ENCODE data around the gene TMEM141.
"Not testable (repeated sequence)": the region's sequence is repeated elsewhere in the genome, so short reads cannot be mapped to it uniquely, and the experiment has no call there.

The TMEM141 gene

DNA sequence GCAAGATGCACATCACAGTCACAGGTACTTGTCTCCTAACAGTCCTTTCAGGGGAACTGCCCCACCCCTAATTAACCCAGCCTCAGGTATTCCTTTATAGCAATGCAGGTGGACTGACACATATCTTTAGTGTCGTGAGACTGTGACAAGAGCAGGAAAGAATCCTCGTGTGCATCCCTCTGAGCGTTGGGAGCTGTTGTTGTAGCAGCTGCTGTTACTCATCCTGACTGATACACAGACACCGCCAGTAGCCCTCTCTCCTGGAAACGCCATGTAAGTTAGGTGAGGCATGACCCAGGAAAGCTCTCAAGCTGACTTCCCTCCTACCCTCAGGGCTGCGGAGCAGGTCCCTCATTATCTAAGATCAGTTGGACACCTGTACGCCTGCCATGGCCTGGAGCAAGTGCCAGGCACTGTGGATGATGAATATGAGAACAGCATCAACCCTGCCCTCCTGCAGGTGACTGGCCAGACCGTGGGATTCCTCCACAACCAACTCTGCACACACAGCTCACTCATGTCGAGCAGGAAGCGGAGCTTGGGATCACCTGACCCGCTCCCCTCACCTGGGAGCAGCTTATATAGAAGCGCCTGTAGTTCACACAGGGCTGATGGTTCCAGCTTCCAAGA, 16.6 kb upstream of the TMEM141 start:
- DNase-seq = no peak

DNA sequence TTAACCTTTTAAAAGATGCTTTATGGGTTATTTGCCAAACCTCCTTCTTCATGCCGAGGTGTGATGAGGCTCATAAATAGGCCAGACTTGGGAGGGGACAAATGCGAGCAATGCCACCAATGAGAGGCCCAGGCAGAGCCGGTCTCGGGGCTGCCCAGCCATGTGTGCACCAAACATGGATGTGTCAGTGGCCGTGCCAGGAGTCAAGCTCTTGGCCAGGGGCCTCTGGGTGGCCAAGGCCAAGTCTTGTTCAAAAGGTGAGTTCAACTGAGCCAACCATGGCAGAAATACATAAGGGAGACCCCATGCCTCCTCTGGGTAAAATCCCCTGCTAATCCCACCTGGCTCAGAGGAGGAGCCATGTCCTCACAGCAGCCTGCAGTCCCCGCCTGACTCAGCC, 16.0 kb upstream of the TMEM141 start:
- DNase-seq = no peak

DNA sequence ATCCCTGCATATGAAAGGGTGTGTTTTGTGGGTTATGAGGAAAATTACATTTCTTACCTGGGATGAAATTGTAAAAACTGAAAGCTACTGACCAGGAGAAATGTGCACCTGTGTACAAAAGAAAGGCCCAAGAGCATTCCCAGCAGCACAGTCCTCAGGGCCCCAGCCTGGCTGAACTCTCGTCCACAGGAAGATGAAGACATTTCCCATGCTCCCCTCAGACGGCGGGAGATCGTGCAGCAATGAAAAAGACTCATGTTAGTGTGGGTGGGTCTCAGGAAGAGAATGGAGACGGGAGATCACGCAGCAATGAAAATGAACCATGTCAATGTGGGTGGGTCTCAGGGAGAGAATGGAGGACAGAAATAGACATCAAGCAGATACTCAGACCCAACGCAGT, 14.2 kb upstream of the TMEM141 start:
- DNase-seq = no peak

DNA sequence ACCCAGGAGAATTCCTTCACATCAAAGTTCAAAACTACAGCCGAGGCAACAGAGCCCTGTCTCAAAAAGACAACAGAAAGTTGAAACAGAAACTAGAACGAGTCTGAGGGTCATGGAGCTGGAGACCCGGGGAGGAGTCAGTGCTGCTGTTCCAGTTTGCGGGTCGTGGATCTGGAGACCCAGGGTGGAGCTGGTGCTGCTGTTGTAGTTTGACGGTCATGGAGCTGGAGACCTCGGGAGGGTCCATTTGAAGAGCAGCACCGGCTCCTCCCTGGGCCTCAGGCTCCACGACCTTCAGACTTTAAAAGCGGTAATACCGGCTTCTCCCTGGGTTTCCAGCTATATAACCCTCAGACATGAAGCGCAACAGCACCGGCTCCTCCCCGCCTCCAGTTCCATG, 13.8 kb upstream of the TMEM141 start:
- no peak for DNase-seq

DNA sequence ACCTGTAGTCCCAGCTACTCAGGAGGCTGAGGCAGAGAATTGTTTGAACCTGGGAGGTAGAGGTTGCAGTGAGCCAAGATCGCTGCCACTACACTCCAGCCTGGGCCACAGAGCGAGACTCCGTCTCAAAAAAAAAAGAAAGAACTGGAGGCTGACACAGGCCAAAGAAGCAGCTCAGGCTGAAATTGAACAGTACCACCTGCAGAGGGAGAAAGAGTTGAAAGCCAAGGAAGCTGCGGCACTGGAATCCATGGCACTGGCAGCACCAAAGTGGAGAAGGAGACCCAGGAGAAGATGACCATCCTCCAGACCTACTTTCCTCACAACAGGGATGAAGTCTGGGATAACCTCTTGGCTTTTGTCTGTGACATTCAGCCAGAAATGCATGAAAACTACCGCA, 11.3 kb upstream of the TMEM141 start:
- DNase-seq = no peak

DNA sequence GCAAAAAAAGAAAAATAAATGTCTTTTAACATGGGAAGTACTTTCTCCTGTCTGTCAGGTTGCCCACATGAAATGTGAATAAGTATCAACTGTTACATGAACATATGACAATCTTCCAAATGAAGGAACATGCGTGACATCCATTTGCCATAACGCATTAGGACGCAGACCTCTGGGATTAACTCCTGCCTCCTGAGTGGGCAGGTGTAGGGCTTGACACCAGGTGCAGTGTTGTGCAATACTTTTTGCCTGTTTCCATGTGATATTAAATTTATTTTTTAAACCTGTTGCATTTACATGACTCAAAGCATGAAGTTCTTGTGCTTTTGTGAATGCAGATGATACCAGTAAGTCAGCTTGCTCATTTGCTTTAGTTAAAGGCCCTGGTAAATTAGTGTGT, 8.7 kb upstream of the TMEM141 start:
- no peak for DNase-seq

DNA sequence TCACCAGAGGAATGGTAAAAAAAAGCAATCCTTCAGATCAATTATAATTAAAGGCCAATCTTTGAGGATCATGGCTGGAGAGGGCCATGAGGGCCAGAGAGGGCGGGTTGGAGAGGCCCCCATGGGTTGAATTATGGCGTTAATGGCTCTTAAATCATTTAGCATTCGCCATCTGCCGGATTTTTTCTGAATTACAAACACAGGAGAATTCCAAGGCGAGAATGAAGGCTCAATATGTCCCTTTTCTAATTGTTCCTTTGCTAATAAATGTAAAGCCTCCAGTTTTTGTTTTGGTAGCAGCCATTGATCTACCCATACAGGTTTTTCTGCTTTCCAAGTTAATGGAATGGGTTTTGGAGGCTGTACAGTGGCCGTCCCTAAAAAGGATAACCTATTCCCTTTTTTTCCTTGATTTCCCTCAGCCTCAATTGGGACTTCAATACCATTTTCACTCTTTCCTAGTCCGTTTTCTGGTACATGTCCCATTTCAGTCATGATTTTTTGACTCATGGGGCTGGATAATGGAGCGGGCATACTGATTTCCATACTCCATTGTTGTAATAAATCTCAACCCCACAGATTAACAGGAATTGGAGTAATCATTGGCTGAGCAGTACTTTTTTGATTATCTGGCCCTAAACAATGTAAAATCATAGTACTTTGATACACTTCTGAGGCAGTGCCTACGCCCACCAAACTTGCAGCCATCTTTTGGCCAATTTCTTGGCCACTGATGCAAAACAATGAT, 6.7 kb upstream of the TMEM141 start:
- DNase-seq = peak in 1 of 2 experiments; percentile 40

DNA sequence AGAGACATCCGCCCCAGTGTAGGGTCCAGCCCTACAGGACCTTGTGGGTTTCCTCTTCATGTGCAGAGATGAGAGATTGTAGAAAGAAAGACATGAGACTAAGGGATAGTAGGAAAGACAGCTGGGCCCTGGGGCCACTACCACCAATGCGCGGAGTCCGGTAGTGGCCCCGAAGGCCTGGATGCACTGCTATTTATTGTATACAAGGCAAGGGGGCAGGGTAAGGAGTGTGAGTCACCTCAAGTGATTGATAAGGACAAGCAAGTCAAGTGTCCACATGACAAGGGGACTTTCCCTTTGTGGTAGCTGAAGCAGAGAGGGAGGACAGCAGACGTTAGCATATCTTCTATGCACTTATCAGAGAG, 6.2 kb upstream of the TMEM141 start:
- no peak for DNase-seq

DNA sequence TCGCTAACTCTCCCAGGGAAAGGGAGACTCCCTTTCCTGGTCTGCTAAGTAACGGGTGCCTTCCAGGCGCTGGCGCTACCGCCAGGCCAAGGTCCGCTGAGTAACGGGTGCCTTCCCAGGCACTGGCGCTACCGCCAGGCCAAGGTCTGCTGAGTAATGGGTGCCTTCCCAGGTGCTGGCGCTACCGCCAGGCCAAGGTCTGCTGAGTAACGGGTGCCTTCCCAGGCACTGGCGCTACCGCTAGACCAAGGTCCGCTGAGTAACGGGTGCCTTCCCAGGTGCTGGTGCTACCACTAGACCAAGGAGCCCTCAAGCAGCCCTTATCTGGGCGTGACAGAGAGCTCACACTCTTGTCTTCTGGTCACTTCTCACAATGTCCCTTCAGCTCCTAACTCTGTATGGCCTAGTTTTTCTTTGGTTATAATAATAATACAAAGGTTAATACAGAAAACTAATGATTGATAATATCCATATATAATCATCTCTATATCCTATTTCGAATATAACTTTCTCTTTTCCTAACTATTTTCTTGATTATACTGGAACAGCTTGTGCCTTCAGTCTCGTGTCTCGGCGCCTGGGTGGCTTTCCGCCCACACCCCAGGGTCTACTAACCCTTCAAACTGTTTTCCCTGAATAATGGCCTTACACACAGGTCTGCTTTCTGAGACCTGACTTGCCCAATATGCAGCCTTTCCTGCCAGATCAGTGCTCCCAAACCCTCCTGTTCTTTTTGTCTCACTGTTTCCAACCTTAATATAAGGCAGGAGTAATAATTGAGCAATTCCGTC, 5.4 kb upstream of the TMEM141 start:
- DNase-seq = not testable (repeated sequence)

DNA sequence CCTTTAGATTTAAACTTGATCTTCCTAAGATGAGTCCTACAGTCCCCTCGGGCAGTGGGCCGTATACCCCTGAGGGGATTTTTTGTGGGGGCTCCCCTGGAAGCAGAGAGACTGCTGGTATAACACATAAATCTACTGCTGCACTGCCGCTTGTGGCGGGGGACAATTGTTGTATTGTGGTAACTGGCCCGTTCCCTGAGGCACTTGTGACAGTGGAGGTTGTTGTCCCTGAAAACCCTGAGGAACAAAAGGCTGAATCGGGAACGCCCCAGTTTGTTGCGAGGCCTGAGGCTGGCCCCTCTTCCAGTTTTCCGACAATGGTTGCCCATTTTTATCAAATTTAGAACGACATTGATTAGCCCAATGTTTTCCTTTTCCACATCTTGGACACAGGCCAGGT, 4.7 kb upstream of the TMEM141 start:
- DNase-seq = no peak

DNA sequence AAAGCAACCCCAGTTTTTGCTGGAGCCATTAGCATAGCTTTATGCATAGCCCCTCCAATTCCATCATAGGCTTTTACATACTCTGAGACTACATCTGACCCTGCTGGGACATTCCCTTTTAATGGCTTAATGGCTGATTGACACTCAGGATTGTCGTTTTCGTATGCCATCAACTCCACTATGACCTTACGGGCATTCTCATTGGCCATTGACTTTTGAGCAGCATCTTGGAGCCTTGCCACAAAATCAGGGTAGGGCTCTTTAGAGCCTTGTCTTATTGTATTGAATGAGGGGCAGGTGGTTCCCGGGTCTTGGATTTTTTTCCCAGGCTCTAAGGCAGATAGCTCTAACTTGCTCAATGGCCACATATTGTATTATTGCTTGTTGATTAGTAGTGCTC, 4.2 kb upstream of the TMEM141 start:
- not testable (repeated sequence) for DNase-seq

DNA sequence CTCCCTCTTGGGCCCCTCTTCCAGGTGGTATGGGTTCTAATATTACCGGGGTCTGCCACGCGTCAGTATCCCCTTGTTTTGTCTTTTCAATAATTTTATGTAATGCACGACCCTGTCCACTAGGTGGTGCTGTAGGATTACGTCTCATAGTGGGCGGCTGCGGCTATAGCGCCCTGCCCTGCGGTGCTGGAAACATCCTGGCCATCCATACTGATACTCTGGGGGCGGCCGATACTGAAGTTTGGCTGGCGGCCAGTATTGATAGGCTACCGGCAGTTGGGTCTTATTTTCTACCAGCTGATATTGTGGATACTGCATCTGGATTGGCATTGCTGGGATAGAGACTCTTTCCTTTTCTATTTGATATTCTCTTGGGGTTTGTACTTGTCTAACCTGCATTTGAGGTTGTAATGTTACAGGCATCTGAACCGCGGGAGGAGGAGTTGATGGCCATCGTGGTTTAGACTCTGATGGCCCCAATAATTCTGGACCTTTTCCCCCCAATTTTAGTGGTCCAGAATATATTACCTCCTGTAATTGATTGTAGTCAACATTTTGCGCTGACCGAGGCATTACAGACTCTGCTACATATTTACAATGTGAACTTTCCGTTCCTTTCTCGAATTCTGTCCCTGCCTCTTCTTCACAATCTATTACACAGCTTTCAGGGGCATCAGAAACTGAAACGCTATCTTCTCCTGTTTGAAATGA, 3.3 kb upstream of the TMEM141 start:
- peak; percentile 29 to 77 for DNase-seq

DNA sequence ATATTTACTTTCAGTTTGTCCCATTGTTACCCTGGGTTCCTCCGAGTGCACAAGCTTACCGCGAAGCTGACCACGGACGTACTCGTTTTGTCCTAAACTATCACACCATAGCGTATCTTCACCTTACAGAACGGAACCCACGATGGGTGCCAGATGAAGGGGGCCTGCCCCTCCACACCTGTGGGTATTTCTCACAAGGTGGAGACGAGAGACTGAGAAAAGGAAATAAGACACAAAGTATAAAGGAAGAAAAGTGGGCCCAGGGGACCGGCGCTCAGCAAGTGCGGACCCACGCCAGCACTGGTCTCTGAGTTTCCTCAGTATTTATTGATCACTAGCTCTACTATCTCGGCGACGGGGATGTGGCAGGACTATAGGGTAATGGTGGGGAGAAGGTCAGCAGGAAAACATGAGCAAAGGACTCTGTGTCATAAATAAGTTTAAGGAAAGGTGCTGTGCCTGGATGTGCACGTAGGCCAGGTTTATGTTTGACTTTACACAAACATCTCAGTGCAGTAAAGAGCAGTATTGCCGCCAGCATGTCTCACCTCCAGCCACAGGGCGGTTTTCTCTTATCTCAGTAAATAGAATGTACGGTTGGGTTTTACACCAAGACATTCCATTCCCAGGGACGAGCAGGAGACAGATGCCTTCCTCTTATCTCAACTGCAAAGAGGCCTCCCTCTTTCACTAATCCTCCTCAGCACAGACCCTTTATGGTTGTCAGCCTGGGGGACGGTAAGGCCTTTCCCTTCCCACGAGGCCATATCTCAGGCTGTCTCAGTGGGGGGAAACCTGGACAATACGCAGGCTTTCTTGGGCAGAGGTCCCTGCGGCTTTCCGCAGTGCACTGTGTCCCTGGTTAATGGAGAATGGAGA, 2.3 kb upstream of the TMEM141 start:
- DNase-seq = not testable (repeated sequence)

DNA sequence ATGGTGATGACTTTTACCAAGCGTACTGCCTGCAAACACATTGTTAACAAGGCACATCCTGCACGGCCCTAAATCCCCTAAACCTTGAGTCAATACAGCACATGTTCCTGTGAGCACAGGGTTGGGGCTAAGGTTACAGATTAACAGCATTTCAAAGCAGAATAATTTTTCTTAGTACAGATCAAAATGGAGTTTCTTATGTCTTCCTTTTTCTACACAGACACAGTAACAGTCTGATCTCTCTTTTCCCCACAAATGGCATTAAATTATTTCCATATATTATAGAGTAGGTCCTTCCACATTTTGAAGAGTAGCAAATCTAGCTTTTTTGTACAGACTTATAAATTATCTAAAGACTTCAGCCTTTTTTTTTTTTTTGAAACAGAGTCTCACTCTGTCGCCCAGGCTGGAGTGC, 1.6 kb upstream of the TMEM141 start:
- no peak for DNase-seq

DNA sequence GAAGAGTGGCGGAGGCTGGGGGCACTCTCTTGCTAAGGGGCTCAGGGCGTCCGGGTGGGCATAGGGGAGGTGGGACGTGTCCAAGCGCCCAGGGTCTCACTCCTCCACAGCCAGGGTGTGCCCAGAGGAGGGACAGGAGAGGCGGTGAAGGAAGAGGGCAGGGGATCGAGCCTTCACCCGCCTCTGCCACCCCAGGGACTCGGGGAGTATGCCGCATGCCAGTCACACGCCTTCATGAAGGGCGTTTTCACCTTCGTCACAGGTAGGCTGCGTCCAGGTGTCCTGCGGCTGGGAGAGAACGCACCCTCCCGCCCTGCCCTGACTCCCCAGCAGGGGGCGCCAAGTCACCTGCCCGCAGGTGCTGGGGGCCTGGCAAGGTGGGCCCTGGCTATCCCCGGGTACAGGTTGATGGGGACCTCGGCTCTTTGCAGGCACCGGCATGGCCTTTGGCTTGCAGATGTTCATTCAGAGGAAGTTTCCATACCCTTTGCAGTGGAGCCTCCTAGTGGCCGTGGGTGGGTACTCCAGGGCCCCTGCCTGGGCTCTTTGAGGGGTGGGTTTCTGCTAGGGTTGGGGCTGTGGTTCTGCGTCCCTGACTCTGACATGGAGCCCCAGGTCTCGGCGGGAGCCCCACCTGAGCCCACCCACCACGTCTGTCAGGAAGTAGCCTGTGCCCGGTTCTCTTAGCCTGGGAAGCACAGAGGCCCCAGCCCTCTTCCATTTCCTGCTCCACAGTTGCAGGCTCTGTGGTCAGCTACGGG, 552 bp downstream of the TMEM141 start:
- DNase-seq = peak; percentile 57 to 62

DNA sequence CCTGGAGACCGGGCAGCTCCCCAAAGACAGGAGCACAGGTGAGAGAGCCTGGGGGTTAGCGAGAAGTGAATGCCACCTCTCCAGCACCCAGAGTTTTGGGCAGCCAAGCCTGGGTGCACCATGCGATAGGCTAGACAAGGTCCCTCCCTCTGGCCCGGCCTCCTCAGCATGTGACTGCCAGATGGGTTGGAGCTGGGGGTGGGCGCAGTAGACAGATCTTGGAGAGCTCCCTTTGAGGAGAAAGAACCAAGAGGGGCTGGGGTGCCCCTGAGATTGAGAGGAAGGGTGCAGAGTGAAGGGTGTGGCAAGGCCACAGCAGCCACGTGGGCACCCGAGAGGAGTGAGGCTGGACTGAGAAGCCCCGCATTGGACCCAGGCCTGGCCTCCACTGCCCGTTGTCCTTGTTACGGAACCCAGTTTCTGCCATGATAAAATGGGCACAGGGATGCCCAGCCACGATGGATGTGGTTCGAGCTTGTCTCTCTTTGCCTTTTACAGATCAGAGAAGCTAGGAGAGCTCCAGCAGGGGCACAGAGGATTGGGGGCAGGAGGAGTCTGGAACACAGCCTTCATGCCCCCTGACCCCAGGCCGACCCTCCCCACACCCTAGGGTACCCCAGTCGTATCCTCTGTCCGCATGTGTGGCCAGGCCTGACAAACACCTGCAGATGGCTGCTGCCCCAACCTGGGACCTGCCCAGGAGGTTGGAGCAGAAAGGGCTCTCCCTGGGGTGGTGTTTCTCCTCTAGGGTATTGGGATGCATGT, 1.4 kb downstream of the TMEM141 start:
- DNase-seq = no peak

DNA sequence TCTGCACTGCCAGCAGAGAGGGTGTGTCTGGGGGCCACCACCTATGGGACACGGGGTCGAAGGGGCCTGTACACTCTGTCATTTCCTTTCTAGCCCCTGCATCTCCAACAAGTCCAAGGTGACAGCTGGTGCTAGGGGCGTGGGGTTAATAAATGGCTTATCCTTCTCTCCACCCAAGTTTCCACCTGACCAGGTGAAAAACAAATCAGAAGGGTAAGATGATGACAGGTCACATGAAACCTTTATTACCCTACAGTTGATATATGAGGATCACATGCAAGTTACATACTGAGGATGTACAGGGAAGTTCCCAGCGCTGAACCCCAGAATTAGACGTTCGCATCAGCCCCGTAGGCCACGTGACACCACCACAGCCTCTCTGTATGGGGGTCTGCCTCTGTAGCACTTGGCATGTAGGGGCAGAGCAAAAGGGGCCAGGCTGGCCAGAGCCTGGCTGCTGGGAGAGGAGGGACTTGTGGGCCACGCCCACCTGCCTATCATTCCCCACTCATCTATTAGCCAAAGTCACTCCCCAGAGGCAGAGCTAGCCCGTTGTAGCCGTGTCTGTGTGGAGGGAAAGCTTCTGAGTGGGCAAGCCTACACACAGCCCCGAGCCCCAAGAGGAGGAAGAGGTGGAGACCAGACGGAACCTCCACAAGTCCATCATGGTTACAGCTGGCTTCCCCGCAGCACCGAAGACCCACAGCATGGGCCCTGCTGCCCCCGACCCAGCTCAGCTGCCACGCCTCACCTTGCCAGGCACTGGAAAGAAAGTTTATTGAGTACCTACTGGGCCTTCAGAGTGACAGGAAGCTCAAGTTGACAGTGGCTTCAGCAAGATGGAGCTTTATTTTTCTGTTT, 2.2 kb downstream of the TMEM141 start:
- DNase-seq = no peak

DNA sequence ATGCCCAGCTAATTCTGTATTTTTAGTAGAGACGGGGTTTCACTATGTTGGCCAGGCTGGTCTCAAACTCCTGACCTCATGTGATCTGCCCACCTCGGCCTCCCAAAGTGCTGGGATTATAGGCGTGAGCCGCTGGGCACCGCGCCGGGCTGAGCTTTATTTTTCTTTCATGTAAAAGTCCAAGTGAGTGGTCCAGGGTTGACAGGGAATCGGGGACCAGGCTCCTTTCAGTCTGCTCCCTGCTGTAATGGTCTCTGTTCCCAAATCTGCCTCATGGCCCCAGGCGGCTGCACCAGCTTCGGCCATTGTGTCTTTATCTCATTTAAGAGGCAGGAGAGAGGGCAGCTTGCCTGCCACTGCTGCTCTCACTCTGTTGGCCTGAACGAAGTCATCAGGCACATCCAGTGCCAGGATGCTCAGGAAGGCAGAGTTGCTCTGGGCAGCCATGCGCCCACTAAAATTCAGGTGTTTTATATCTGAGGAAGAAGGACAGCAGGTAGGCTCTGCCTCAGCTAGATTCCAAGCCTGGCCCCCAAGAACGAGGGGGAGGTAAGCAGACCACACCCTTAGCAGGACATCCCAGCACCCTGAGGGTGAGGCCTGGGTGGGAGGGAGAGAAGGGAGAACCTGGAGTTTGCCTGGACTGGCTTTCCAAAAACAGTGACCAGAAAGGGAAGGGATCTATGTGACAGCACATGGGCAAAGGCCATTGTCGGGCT, 3.3 kb downstream of the TMEM141 start:
- no peak for DNase-seq

DNA sequence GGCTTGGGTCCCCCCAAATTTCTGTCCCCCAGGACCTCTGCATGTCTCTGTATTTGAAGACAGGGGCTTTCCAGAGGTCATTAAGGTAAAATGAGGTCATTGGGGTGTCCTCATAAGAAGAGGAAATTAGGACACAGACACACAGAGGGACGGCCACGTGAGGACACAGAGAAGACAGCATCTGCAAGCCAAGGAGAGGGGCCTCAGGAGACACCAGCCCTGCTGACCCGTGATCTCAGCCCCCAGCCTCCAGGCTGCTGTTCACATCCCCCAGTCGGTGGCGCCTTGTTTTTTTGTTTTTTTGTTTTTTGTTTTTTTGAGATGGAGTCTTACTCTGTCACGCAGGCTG, 3.8 kb downstream of the TMEM141 start:
- DNase-seq = no peak
